Ovary (tissue), 9 donors: Measurements from ENCODE around the gene CEP68. TPM values are rescaled to one million over a fixed set of nuclear protein-coding genes. Genes with fewer than 3 reads are reported as not detected.

ENCODE experiments used
- DNase-seq, 5 donors: peaks; one replicate each; pipeline ENCODE4 v3.0.0-alpha.2; 2019 to 2020
- H3K27ac ChIP-seq, 2 donors: fragments of 200-600 bp; one replicate each; pipeline versions ENCODE4 v1.5.1 to v1.8.0; 2019 to 2022
- H3K27me3 ChIP-seq: fragments of 200-600 bp; one replicate; pipeline ENCODE4 v1.8.0; 2022
- H3K36me3 ChIP-seq: fragments of 200-600 bp; sonication (generic); one replicate; pipeline ENCODE4 v1.5.1; 2019
- H3K4me1 ChIP-seq: one replicate; pipeline ENCODE4 v1.8.1; 2013; ENCODE audit warnings: mild to moderate bottlenecking, moderate library complexity; ENCODE audit not compliant: insufficient read depth
- H3K4me3 ChIP-seq: fragments of 200-600 bp; sonication (generic); one replicate; pipeline ENCODE4 v1.5.1; 2017
- H3K9me3 ChIP-seq, 2 donors: fragments of 200-600 bp in 1 of 2; sonication (generic) in 1 of 2; one replicate each; pipeline versions ENCODE4 v1.5.1 to v1.8.1; 2013 to 2019; ENCODE audit warnings: mild to moderate bottlenecking in 1 of 2, moderate library complexity in 1 of 2
- CTCF ChIP-seq, 3 donors: fragments of 450-650 bp in 2 of 3; fragments of 200-600 bp in 1 of 3; IDR thresholded peaks; one replicate each; pipeline versions ENCODE4 v1.5.1 to v1.8.0; 2016 to 2022; ENCODE audit warnings: antibody characterized with exemption in 3 of 3, mild to moderate bottlenecking in 1 of 3
- EP300 ChIP-seq: sonication (generic); formaldehyde crosslinking; IDR thresholded peaks from one replicate; pipeline ENCODE4 v1.6.1; 2017; ENCODE audit warnings: antibody characterized with exemption
- POLR2A ChIP-seq: fragments of 450-650 bp; IDR thresholded peaks from one replicate; pipeline ENCODE4 v1.6.1; 2017; ENCODE audit warnings: antibody characterized with exemption, mild to moderate bottlenecking, moderate library complexity
- WGBS, 3 donors: extraction: QIAGEN DNeasy Blood & Tissue Kit in 1 of 3; methylation state at CpG; one replicate each; pipeline versions ENCODE4 v1.1.5 to v1.1.7; 2013 to 2017; 5-methylcytosine and 5-hydroxymethylcytosine counted together
- intact Hi-C, 4 donors: fragments of 100-400 bp; cut with DNase I; formaldehyde crosslinking; loops; one replicate each; pipeline versions ENCODE4 v1.11.0 to v1.15.1; 2022 to 2023
- polyA plus RNA-seq, 2 donors: library from polyadenylated mRNA; stranded (reverse); fragments of 200-250 nt in 1 of 2; fragments of 350-450 nt in 1 of 2; fragmentation: Illumina TruSeq in 1 of 2; extraction: RNeasy Lipid Tissue Mini Kit (QIAGEN cat#74804) in 1 of 2; gene quantifications; one replicate each; pipeline ENCODE4 v1.2.3, GENCODE V29; 2013 to 2014
- total RNA-seq, 7 donors: library from RNA; depleted of rRNA in 2 of 7; stranded (reverse); fragments of >200 nt in 2 of 7; fragmentation: NEBNext Ultra II Directional in 3 of 7; extraction: Animal tissue kit (Norgen Biotek cat#: 25700) in 3 of 7; gene quantifications; one replicate each; pipeline versions ENCODE4 v1.1.0 to v1.2.4, GENCODE V29; 2016 to 2023
- donor health status: DM: no; HTN: no; CAD: no; lungs with moderate emphysema.
- donor health status: DM: no; HTN: no; CAD: no.
- donor health status: Bipolar disorder and iron deficiency.
- donor health status: DM: yes; HTN: yes; CAD: no.
- donor health status: DM: no; HTN: no; CAD: no.
- donor health status: DM: yes; HTN: yes; CAD: no.

The CEP68 gene
- total and polyA plus RNA-seq, 9 donors, result 13.7 to 31.6 (median 28.0) TPM

- TF ChIP-seq CTCF (IDR thresholded peaks at IDR 0.05) (no peak), EP300 (no peak), POLR2A (no peak)
- 85 to 93% (median 87%) methylated on average over 11 of the region's 11 CpGs for WGBS, 3 donors
- Histone ChIP-seq H3K4me3 (no peak overlapping the region), H3K4me1 (no peaks in the 10 kb centered on the region), H3K36me3 (no peaks in the 10 kb centered on the region), H3K9me3 (no peaks in the 10 kb centered on the region), H3K27me3 (no peaks in the 10 kb centered on the region), H3K27ac (no peak overlapping the region)
- DNase-seq, result no peak
- intact Hi-C loops, result no loop called here
Observed at GRCh38 chr2:65020943-65021528, 35.2 kb upstream of the CEP68 start.

- no peak overlapping the region for H3K4me3 ChIP-seq
- no peak for DNase-seq
- no peak for TF ChIP-seq CTCF (IDR thresholded peaks at IDR 0.05)
- H3K27ac ChIP-seq, result no peak overlapping the region
- no peaks in the 10 kb centered on the region for H3K27me3 ChIP-seq
- intact Hi-C loops, result no loop called here
- 64 to 75% (median 70%) methylated on average over 4 of the region's 4 CpGs for WGBS, 3 donors
- no peaks in the 10 kb centered on the region for H3K9me3 ChIP-seq
- H3K4me1 ChIP-seq, result no peaks in the 10 kb centered on the region
- no peaks in the 10 kb centered on the region for H3K36me3 ChIP-seq
Observed at GRCh38 chr2:65021709-65022108, 34.5 kb upstream of the CEP68 start.

GRCh38 chr2:65022189-65022588 lies 34.0 kb upstream of the CEP68 start:
- H3K27ac ChIP-seq, result no peak overlapping the region
- H3K4me3 ChIP-seq, result no peak overlapping the region
- no peaks in the 10 kb centered on the region for H3K4me1 ChIP-seq
- intact Hi-C loops, result no loop called here
- TF ChIP-seq POLR2A, result no peak
- WGBS, 3 donors, result 87 to 90% (median 87%) methylated on average over 6 of the region's 6 CpGs
- no peaks in the 10 kb centered on the region for H3K9me3 ChIP-seq
- no peaks in the 10 kb centered on the region for H3K36me3 ChIP-seq
- no peak for DNase-seq
- no peaks in the 10 kb centered on the region for H3K27me3 ChIP-seq

GRCh38 chr2:65023742-65024141 lies 32.5 kb upstream of the CEP68 start:
- TF ChIP-seq POLR2A, result no peak
- H3K36me3 ChIP-seq, result no peaks in the 10 kb centered on the region
- no peaks in the 10 kb centered on the region for H3K27me3 ChIP-seq
- H3K27ac ChIP-seq, result no peak overlapping the region
- no peaks in the 10 kb centered on the region for H3K4me1 ChIP-seq
- no peak overlapping the region for H3K4me3 ChIP-seq
- intact Hi-C loops, result no loop called here
- 88 to 93% (median 89%) methylated on average over 8 of the region's 8 CpGs for WGBS, 3 donors
- no peaks in the 10 kb centered on the region for H3K9me3 ChIP-seq
- DNase-seq, result no peak

GRCh38 chr2:65024149-65024829 lies 31.9 kb upstream of the CEP68 start:
- 79 to 83% (median 82%) methylated on average over 7 of the region's 7 CpGs for WGBS, 3 donors
- Histone ChIP-seq H3K36me3 (no peaks in the 10 kb centered on the region), H3K27ac (no peak overlapping the region), H3K4me1 (no peaks in the 10 kb centered on the region), H3K9me3 (no peaks in the 10 kb centered on the region), H3K4me3 (no peak overlapping the region), H3K27me3 (no peaks in the 10 kb centered on the region)
- TF ChIP-seq CTCF (IDR thresholded peaks at IDR 0.05), result no peak
- no peak for TF ChIP-seq POLR2A
- TF ChIP-seq EP300, result no peak
- intact Hi-C loops, result no loop called here
- DNase-seq, result no peak
